GM12873 (cell line): ENCODE measurements around the gene SBNO2.

Experiments
- TF ChIP-seq, protein P1 (sequence below): IDR thresholded peaks from 2 replicates; pipeline ENCODE4 v1.5.1; 2012; ENCODE audit warnings: low read depth, mild to moderate bottlenecking, moderate library complexity, low read length, control low read depth; ENCODE audit not compliant: insufficient read depth; ENCODE audit errors: missing control alignments

The SBNO2 gene

DNA sequence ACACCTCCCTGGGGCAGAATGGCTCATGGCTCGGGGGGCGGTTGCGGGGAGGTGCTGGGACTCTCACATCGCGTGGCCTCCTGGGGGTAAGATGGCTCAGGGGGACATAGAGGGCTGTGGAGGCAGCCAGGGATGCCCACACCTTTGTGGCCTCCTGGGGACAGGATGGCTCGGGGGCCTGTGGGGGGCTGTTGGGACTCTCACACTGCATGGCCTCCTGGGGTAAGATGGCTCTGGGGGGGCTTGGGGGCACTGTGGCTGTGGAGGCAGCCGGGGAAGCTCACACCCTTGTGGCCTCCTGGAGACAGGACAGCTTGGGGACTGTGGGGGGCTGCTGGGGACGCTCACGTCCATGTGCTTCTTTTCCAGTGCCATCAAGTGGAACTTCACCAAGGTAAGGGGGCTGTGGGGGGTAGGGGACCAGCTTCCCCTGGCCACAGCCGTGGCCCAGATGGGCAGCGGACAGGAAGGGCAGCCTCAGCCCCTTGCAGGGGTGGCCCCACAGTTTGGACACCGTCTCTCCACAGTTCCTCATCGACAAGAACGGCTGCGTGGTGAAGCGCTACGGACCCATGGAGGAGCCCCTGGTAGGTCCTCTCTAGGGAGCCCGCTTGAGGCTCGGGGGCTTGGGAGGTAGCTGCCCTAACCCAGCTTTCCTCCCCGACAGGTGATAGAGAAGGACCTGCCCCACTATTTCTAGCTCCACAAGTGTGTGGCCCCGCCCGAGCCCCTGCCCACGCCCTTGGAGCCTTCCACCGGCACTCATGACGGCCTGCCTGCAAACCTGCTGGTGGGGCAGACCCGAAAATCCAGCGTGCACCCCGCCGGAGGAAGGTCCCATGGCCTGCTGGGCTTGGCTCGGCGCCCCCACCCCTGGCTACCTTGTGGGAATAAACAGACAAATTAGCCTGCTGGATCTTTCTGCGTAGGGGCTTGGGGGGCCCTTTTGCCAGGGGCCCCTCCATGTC, 67.9 kb downstream of the SBNO2 start:
- TF ChIP-seq, protein P1, sequence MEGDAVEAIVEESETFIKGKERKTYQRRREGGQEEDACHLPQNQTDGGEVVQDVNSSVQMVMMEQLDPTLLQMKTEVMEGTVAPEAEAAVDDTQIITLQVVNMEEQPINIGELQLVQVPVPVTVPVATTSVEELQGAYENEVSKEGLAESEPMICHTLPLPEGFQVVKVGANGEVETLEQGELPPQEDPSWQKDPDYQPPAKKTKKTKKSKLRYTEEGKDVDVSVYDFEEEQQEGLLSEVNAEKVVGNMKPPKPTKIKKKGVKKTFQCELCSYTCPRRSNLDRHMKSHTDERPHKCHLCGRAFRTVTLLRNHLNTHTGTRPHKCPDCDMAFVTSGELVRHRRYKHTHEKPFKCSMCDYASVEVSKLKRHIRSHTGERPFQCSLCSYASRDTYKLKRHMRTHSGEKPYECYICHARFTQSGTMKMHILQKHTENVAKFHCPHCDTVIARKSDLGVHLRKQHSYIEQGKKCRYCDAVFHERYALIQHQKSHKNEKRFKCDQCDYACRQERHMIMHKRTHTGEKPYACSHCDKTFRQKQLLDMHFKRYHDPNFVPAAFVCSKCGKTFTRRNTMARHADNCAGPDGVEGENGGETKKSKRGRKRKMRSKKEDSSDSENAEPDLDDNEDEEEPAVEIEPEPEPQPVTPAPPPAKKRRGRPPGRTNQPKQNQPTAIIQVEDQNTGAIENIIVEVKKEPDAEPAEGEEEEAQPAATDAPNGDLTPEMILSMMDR: no peak

DNA sequence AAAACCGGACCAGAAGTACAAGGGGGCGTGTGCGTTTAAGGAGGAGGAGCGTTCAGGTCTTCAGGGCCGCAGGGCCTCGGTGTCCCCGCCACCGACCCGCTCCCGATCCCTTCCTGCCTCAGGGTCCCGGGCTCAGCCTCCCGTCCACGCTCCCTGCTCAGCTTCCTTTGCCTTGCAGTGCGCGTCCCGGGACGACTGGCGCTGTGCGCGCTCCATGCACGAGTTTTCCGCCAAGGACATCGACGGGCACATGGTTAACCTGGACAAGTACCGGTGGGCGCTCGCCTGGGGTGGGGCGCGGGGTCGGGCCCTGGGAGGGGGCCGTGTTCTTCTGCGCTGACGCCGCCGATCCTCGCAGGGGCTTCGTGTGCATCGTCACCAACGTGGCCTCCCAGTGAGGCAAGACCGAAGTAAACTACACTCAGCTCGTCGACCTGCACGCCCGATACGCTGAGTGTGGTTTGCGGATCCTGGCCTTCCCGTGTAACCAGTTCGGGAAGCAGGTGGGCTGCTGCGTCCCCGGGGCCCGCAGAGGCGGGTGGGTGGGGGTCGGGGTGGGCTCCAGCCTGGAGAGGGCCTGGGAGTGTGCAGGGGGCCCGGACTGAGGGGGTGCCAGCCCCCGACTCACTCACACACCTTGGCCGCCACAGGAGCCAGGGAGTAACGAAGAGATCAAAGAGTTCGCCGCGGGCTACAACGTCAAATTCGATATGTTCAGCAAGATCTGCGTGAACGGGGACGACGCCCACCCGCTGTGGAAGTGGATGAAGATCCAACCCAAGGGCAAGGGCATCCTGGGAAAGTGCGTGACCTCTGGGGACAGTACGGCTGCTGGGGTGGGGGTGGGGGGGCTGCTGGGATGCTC, 68.8 kb downstream of the SBNO2 start:
- TF ChIP-seq, protein P1: no peak

DNA sequence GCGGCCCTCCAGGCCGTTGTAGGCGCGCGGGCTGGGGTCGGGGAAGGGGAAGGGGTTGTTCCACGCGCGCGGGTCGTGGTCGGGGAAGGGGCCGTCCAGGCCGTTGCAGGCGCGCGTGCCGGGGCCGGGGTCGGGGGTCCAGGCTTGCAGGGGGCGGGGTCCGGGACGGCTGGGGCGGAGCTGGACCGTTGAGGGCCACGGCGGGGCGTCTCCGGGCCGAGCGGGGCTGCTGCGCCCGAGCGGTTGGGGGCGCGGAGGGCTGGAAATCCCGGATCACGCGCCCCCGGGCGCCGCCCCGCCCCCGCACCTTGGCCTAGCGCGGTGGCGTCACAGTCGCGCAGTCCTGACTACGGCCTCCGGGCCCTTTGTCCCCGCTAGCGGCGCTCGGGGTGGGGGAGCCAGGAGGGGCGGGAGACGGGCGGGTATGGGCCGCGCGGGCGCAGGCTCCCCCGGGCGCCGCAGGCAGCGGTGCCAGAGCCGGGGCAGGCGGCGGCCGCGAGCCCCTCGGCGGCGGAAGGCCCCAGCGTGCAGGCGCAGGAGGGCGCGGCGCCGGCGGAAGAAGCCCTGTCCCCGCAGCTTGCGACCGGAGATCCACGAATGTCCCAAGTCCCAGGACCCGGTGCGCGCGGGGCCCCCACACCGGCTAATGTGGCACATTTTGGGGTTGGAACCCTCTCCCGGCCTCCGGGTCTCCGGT, 69.6 kb downstream of the SBNO2 start:
- TF ChIP-seq, protein P1: no peak

DNA sequence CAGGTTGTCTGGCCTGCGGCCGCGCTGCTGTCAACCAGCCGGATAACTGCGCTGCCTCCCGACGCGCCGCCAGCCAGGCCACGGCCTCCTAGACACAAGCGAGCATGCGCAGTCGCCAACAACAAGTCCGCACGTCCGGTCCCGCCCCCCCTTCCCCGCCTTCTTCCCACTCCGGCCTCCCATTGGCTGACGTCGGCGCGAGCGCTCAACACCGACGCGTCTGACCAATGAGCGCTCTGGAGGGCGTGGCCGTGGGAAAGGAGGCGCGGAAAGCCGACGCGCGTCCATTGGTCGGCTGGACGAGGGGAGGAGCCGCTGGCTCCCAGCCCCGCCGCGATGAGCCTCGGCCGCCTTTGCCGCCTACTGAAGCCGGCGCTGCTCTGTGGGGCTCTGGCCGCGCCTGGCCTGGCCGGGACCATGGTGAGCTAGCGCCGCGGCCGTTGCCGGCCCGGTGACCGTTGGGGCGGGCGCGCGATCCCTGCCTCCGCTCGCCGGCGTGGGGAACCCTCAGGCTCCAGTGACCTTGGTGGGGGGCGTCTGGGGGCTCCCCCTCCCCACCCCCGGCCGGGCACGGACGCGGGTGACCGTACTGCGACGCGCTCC, 70.3 kb downstream of the SBNO2 start, which contains the start of gene GPX4:
TSS of gene GPX4 (plus strand) at position 287 of the 603 bp plus-strand sequence. CDS start at position 337, 50 bp downstream.
- TF ChIP-seq, protein P1: no peak

DNA sequence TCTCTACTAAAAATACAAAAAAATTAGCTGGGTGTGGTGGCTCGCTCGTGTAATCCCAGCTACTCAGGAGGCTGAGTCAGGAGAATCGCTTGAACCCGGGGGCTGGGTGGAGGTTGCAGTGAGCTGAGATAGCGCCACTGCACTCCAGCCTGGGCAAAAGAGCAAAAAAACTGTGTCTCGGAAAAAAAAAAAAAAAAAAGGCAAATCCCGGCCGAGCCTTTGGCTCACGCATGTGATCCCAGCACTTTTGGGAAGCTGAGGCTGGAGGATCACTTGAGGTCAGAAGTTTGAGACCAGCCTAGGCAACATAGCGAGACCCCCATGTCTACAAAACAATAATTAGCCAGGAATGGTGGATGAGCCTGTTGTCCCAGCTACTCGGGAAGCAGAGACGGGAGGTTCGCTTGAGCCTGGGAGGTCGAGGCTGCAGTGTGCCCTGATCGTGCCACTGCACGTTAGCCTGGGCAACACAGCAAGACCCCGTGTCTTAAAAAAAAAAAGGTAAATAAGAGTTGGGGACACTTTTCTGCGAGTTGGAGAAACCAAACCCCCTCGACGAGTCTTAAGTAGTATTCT, 70.8 kb downstream of the SBNO2 start:
- TF ChIP-seq, protein P1: no peak

DNA sequence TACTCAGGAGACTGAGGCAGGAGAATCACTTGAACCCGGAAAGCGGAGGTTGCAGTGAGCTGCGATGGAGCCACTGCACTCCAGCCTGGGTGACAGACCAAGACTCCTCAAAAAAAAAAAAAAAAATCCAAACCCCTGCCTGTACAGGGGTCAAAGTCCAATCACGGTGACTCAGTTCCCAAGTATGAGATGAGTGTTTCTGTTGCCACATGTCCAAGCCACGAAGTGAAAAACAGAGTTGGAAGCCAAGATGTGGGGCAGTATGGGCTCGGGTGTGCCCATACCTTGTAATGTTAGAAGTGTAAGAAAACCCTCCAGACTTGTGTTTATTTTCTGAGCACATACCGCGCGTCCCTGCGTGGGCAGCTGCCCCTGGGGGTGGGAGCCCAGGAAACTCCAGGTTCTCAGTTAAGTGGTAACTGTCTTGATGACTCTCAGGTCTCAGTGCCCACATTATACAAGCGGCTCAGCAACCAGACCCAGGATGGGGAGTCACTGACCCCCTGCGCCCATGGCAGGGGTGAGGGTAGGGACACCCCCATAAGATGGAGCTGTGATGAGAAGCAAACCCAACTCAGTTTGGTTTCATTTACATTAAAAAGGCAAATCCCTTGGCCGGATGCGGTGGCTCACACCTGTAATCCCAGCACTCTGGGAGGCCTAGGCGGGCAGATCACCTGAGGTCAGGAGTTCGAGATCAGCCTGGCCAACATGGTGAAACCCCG, 71.5 kb downstream of the SBNO2 start:
- TF ChIP-seq, protein P1: no peak
